HG02938 (cell line): ENCODE results near the gene PHKG1.
A peak's percentile ranks its signal among the peaks of the same experiment; 100 is the strongest.
"Not testable (repeated sequence)": the region's sequence is repeated elsewhere in the genome, so short reads cannot be mapped to it uniquely, and the experiment has no call there.

Experiments
- ATAC-seq: cut with Tn5 transposase; IDR thresholded peaks from one replicate; pipeline ENCODE4 v1.9.1; 2021; ENCODE audit warnings: mild to moderate bottlenecking, moderate library complexity; ENCODE audit not compliant: unreplicated experiment

The PHKG1 gene

GRCh38 chr7:56083150-56083785, 9.5 kb downstream of the PHKG1 start:
- ATAC-seq: no peak

- no peak for ATAC-seq
These were observed 11.0 kb downstream of the PHKG1 start for GRCh38 chr7:56081626-56082340.

- not testable (repeated sequence) for ATAC-seq
These were observed 11.9 kb downstream of the PHKG1 start for GRCh38 chr7:56080726-56081435.

GRCh38 chr7:56079450-56080185, 13.1 kb downstream of the PHKG1 start:
- no peak for ATAC-seq

- ATAC-seq: no peak
These were observed 14.6 kb downstream of the PHKG1 start for GRCh38 chr7:56078196-56078595.

GRCh38 chr7:56077681-56078080, 15.1 kb downstream of the PHKG1 start:
- no peak for ATAC-seq

GRCh38 chr7:56074371-56074791, 18.4 kb downstream of the PHKG1 start:
- ATAC-seq: peak; percentile 91

GRCh38 chr7:56066376-56066775, 26.4 kb downstream of the PHKG1 start:
- not testable (repeated sequence) for ATAC-seq

GRCh38 chr7:56063882-56064625, 28.7 kb downstream of the PHKG1 start, which contains the start of gene SUMF2:
SUMF2 (plus strand) TSS chr7:56064286; CDS start chr7:56064312, 26 bp downstream.
- peak; percentile 66 for ATAC-seq

GRCh38 chr7:56063500-56063881, 29.3 kb downstream of the PHKG1 start:
- no peak for ATAC-seq

- no peak for ATAC-seq
These were observed 30.4 kb downstream of the PHKG1 start for GRCh38 chr7:56062382-56062781.

GRCh38 chr7:56053993-56054392, 38.8 kb downstream of the PHKG1 start:
- no peak for ATAC-seq

GRCh38 chr7:56053379-56053778, 39.4 kb downstream of the PHKG1 start:
- no peak for ATAC-seq

- ATAC-seq: peak; percentile 92
These were observed 41.2 kb downstream of the PHKG1 start, which contains the start of the genes CCT6A and PSPH for GRCh38 chr7:56051339-56052191. CCT6A (plus strand) TSS chr7:56051765; CDS start chr7:56051849, 84 bp downstream. PSPH (minus strand) TSS chr7:56051444; CDS start chr7:56021212, 30,232 bp downstream.

GRCh38 chr7:56051053-56051338, 41.8 kb downstream of the PHKG1 start:
- ATAC-seq: no peak

GRCh38 chr7:56048763-56049162, 44.0 kb downstream of the PHKG1 start:
- not testable (repeated sequence) for ATAC-seq

GRCh38 chr7:56048245-56048644, 44.5 kb downstream of the PHKG1 start:
- no peak for ATAC-seq

GRCh38 chr7:56047446-56048116, 45.2 kb downstream of the PHKG1 start:
- ATAC-seq: not testable (repeated sequence)
